HEK293T (cell line): ENCODE measurements around the gene PCBP2.

Experiments
- CTCF ChIA-PET: fragments of 350-600 bp; formaldehyde crosslinking; extraction: SDS; loops from one replicate; lab custom pipeline; 2021; ENCODE audit warnings: antibody characterized with exemption, inconsistent platforms; lab: Yijun Ruan, JAX
- POLR2A ChIA-PET: fragments of 350-600 bp; formaldehyde crosslinking; extraction: SDS; loops from one replicate; lab custom pipeline; 2020; ENCODE audit warnings: antibody characterized with exemption, inconsistent platforms; lab: Yijun Ruan, JAX
- DNase-seq: peaks from one replicate; pipeline ENCODE4 v3.0.0; 2012; ENCODE audit warnings: mixed read lengths; ENCODE audit errors: extremely low spot score
- ARNT ChIP-seq: fragments of 450-650 bp; IDR thresholded peaks from 2 replicates; pipeline ENCODE4 v1.6.1; 2017; ENCODE audit warnings: mild to moderate bottlenecking
- BHLHE40 ChIP-seq: fragments of 450-650 bp; IDR thresholded peaks from 2 replicates; pipeline ENCODE4 v1.6.1; 2016; ENCODE audit warnings: mild to moderate bottlenecking, moderate library complexity, borderline replicate concordance
- CTBP1 ChIP-seq: fragments of 450-650 bp; IDR thresholded peaks from 2 replicates; pipeline ENCODE4 v1.6.1; 2016; ENCODE audit warnings: borderline replicate concordance
- ELF4 ChIP-seq: fragments of 450-650 bp; IDR thresholded peaks from 2 replicates; pipeline ENCODE4 v1.6.1; 2017; ENCODE audit warnings: antibody characterized with exemption
- FOXA1 ChIP-seq: fragments of 450-650 bp; IDR thresholded peaks from 2 replicates; pipeline ENCODE4 v1.6.1; 2016; ENCODE audit warnings: mild to moderate bottlenecking
- FOXK2 ChIP-seq: fragments of 450-650 bp; IDR thresholded peaks from 2 replicates; pipeline ENCODE4 v1.6.1; 2016; ENCODE audit warnings: mild to moderate bottlenecking
- FOXM1 ChIP-seq: fragments of 450-650 bp; IDR thresholded peaks from 2 replicates; pipeline ENCODE4 v1.6.1; 2017; ENCODE audit warnings: mild to moderate bottlenecking, borderline replicate concordance
- HDGF ChIP-seq: fragments of 450-650 bp; IDR thresholded peaks from 2 replicates; pipeline ENCODE4 v1.6.1; 2017; ENCODE audit warnings: antibody characterized with exemption, borderline replicate concordance
- L3MBTL2 ChIP-seq: fragments of 450-650 bp; conservative IDR thresholded peaks from 2 replicates; pipeline ENCODE4 v1.6.1; 2016; ENCODE audit warnings: mild to moderate bottlenecking
- LEF1 ChIP-seq: fragments of 450-650 bp; IDR thresholded peaks from 2 replicates; pipeline ENCODE4 v1.6.1; 2017; ENCODE audit warnings: mild to moderate bottlenecking, borderline replicate concordance
- NFRKB ChIP-seq: fragments of 450-650 bp; IDR thresholded peaks from 2 replicates; pipeline ENCODE4 v1.6.1; 2016; ENCODE audit warnings: mild to moderate bottlenecking, moderate library complexity
- SP1 ChIP-seq: fragments of 450-650 bp; IDR thresholded peaks from 2 replicates; pipeline ENCODE4 v1.6.1; 2017
- SUZ12 ChIP-seq: fragments of 450-650 bp; IDR thresholded peaks from 2 replicates; pipeline ENCODE4 v1.6.1; 2016; ENCODE audit warnings: mild to moderate bottlenecking
- TARDBP ChIP-seq: fragments of 450-650 bp; IDR thresholded peaks from 2 replicates; pipeline ENCODE4 v1.6.1; 2016
- ZNF384 ChIP-seq: fragments of 450-650 bp; IDR thresholded peaks from 2 replicates; pipeline ENCODE4 v1.6.1; 2016
- TF ChIP-seq, protein P1 (sequence below): fragments of 450-650 bp; IDR thresholded peaks from 2 replicates; pipeline ENCODE4 v1.6.1; 2016

Gene PCBP2

DNA sequence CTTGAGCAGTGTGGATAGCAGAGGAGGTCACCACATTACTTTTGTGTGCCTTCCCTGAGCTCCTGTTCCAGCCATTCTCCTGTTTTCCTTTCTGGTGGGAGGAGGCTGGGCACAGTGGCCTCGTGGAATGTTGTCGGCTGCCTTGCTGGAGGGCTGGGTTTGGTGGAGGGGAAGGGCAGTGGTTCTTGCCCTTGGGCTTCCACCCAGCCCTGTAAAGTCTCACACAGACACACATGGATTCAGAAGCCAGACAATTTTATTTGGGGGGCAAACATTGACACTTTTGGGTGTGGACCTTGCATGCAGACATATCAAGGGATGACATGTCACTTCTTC lies 54.5 kb downstream of the PCBP2 start:
- ChIA-PET CTCF (no interaction called here), POLR2A (interaction anchor here (0.5 kb wide), 1 partner anchor 118 kb away, joined by 3 read pairs; no protein-coding TSS in a partner anchor)
- TF ChIP-seq TARDBP (no peak), BHLHE40 (no peak), FOXM1 (no peak), NFRKB (no peak), SP1 (no peak), ZNF384 (no peak), FOXK2 (no peak), LEF1 (no peak), FOXA1 (no peak), ELF4 (no peak), SUZ12 (no peak), CTBP1 (no peak), HDGF (no peak), L3MBTL2 (no peak), ARNT (no peak)
- TF ChIP-seq, protein P1, sequence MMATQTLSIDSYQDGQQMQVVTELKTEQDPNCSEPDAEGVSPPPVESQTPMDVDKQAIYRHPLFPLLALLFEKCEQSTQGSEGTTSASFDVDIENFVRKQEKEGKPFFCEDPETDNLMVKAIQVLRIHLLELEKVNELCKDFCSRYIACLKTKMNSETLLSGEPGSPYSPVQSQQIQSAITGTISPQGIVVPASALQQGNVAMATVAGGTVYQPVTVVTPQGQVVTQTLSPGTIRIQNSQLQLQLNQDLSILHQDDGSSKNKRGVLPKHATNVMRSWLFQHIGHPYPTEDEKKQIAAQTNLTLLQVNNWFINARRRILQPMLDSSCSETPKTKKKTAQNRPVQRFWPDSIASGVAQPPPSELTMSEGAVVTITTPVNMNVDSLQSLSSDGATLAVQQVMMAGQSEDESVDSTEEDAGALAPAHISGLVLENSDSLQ: no peak
- no peak for DNase-seq

DNA sequence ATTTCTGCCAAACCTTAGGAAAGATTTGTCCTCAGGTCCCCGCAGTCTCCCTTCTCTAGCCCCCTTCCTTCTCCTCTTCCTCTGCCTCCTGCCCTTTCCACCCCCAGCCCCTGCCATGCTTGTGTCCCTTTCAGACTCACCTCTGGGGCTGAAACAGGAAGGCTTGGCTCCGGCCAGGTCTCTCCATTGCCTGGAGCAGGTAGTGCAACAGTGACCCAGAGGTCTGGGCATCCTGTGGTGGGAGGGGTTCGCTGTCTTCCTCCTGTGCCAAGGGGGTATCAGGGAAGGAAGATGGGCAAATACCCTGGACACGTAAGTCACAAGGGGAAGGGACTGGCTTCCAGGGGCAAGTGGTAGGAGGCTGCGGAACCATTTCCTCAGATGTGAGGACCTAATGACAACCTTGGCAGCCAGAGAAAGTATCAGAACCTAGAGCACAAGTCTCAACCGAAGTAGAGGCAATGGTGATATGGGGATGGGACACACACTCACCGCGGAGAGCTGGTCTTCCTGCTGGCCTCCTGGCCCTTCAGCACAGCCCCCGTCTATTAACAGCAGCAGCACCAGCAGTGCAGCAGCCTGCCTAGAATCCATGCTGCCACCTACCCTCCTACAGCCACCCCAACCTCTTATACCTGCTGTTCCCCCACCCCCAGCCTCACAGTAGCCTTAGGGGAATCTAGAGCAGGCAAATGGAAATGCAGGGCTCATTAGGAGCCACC lies 55.1 kb downstream of the PCBP2 start, which contains the start of gene NPFF:
Gene NPFF (minus strand): TSS at position 604 of the 722 bp plus-strand sequence. CDS start 10 bp downstream, at position 594.
- no peak for DNase-seq
- TF ChIP-seq ARNT (no peak), ZNF384 (no peak), SP1 (no peak), L3MBTL2 (no peak), LEF1 (no peak)
- TF ChIP-seq, protein P1: no peak
- CTCF ChIA-PET: no interaction called here
- POLR2A ChIA-PET: no interaction called here

DNA sequence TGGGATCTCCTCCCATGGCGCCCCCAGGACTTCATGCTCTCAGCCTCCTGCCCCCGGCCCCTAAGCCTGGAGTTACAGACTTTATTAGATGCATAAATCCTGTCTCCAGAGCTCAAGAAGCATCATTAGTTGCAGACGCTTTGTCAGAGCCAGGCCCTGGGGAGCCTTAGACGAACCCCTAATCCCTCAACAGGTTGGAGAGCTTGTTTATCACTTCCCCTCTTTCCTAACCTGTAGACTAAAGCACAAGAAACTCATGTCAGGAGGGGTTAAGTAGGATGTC lies 55.6 kb downstream of the PCBP2 start:
- TF ChIP-seq ARNT: no peak
- no peak for TF ChIP-seq CTBP1
- TF ChIP-seq HDGF: no peak
- TF ChIP-seq ELF4: no peak
- TF ChIP-seq SUZ12: no peak
- no peak for TF ChIP-seq ZNF384
- no peak for TF ChIP-seq FOXM1
- TF ChIP-seq LEF1: no peak
- no peak for TF ChIP-seq BHLHE40
- no peak for TF ChIP-seq FOXA1
- TF ChIP-seq, protein P1: no peak
- no peak for TF ChIP-seq NFRKB
- no peak for TF ChIP-seq FOXK2
- no peak for TF ChIP-seq TARDBP
- TF ChIP-seq SP1: no peak
- TF ChIP-seq L3MBTL2: no peak
- DNase-seq: no peak
- ChIA-PET POLR2A (no interaction called here), CTCF (interaction anchor here (0.7 kb wide), 1 partner anchor 86 kb away, joined by 7 read pairs; no protein-coding TSS in a partner anchor)

DNA sequence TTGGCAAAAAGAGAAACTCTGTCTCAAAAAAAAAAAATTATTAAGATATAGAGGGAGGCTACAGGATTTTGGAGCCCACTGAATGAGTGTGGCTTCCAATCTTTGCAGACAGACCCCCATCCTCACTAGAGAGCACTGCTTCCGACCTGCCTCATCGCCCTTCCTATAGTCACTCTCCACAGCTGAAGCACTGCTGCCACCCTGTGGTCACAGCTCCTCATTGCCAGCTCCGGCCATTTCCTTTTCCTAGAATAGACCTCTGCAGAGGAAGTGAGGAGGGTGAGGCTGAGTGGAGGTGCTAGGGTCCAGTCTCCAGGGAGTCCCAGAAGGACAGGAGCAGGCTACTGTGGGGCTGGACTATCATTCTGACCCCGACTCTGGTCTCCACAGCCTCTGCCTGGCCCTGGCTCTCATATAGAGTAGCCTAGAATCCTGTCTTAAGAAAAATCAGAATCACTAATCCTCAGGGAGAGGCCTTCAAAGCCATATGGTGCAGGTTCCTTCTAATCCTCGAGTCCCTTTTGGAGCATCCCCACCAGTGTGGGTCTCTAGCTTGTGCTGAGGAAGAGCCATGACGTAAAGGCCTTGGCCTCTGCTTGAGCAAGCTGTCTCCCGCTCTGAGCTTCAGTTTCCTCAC lies 56.8 kb downstream of the PCBP2 start:
- TF ChIP-seq TARDBP: no peak
- TF ChIP-seq FOXK2: no peak
- ChIA-PET POLR2A (interaction anchor here (0.6 to 4.9 kb wide), 4 partner anchors 8 to 32 kb away, joined by 3 to 38 read pairs (median 3); partner anchors contain the start of gene TARBP2), CTCF (interaction anchor here (0.5 to 3.1 kb wide), 10 partner anchors 15 to 349 kb away, joined by 3 to 13 read pairs (median 5); partner anchors contain the start of gene AAAS)
- DNase-seq: peak; percentile 83

DNA sequence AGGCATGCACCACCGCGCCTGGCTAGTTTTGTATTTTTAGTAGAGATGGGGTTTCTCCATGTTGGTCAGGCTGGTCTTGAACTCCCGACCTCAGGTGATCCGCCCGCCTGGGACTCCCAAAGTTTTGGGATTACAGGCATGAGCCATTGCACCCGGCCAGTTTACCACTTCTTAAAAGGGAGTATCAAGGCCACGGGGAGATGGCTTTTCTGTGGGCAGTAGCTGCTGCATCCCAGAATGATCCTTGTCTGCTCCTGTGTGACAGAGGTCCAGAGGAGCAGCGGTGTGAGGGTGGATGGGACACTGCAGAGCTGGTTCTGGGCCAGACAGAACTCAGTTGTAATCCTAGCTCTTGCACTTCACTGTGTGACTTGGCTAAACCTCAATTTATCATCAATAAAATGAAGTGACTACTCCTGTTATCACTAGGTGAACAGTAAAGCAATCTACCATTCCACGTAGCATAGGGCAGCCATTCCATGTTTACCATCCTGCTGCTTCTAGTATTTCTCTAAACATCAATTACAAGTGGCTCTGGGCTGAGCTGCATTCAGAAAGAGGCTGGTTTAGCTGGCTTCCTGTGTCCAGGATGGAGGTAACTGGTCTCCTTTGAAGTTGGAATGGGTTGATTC lies 58.4 kb downstream of the PCBP2 start:
- TF ChIP-seq ELF4 (no peak), ARNT (no peak), L3MBTL2 (no peak), FOXM1 (no peak), SUZ12 (no peak), SP1 (no peak), FOXK2 (no peak)
- no peak for DNase-seq
- ChIA-PET POLR2A (interaction anchor here (1.0 to 4.9 kb wide), 2 partner anchors 9 to 189 kb away, joined by 4 to 38 read pairs; partner anchors contain the start of genes AAAS and TARBP2), CTCF (interaction anchor here (0.6 to 3.1 kb wide), 4 partner anchors 158 to 236 kb away, joined by 3 to 13 read pairs (median 4); partner anchors contain the start of gene AAAS)
